Aorta (tissue), 5 donors: ENCODE results near the gene FHIP2A. TPM values are rescaled to one million over a fixed set of nuclear protein-coding genes. Genes with fewer than 3 reads are reported as not detected.
A peak's percentile ranks its signal among the peaks of the same experiment; 100 is the strongest.
"Not testable (repeated sequence)": the region's sequence is repeated elsewhere in the genome, so short reads cannot be mapped to it uniquely, and the experiment has no call there.

Experiments used
- ATAC-seq: fragments of 200-7000 bp; cut with Tn5 transposase; one replicate; pipeline ENCODE4 v1.9.1; 2022; ENCODE audit warnings: moderate library complexity; ENCODE audit not compliant: low FRiP score
- DNase-seq, 2 donors: peaks; one replicate each; pipeline ENCODE4 v3.0.0-alpha.2; 2020
- H3K27ac ChIP-seq, 2 donors: one replicate each; pipeline ENCODE4 v1.5.1; 2013; ENCODE audit warnings: low read length in 2 of 2, mild to moderate bottlenecking in 2 of 2, moderate library complexity in 2 of 2, control low read depth in 1 of 2, inconsistent platforms in 1 of 2, low read depth in 1 of 2
- H3K27me3 ChIP-seq, 2 donors: one replicate each; pipeline ENCODE4 v1.6.1; 2013; ENCODE audit warnings: control low read depth in 1 of 2, low read length in 1 of 2, mild to moderate bottlenecking in 1 of 2, moderate library complexity in 1 of 2; ENCODE audit not compliant: insufficient read depth in 2 of 2, control insufficient read depth in 1 of 2
- H3K36me3 ChIP-seq, 2 donors: one replicate each; pipeline ENCODE4 v1.6.1; 2013; ENCODE audit warnings: control low read depth in 1 of 2, low read length in 1 of 2, mild to moderate bottlenecking in 1 of 2; ENCODE audit not compliant: insufficient read depth in 2 of 2, control insufficient read depth in 1 of 2
- H3K4me1 ChIP-seq, 2 donors: one replicate each; pipeline ENCODE4 v1.6.1; 2013; ENCODE audit warnings: low read length in 2 of 2, control low read depth in 1 of 2, mild to moderate bottlenecking in 1 of 2, moderate library complexity in 1 of 2; ENCODE audit not compliant: insufficient read depth in 2 of 2, control insufficient read depth in 1 of 2
- H3K4me3 ChIP-seq, 2 donors: one replicate each; pipeline ENCODE4 v1.5.1; 2013; ENCODE audit warnings: low read length in 2 of 2, control low read depth in 1 of 2, mild to moderate bottlenecking in 1 of 2
- H3K9me3 ChIP-seq: one replicate; pipeline ENCODE4 v1.6.1; 2013; ENCODE audit warnings: mild to moderate bottlenecking, low read length; ENCODE audit not compliant: control insufficient read depth
- WGBS, 2 donors: extraction: QIAGEN DNeasy Blood & Tissue Kit; methylation state at CpG; one replicate each; pipeline ENCODE4 v1.1.7; 2013; 5-methylcytosine and 5-hydroxymethylcytosine counted together
- intact Hi-C, 2 donors: fragments of 100-400 bp; cut with DNase I; formaldehyde crosslinking; loops; one replicate each; pipeline versions ENCODE4 v1.14.2 to v1.15.0; 2022
- polyA plus RNA-seq, 2 donors: library from polyadenylated mRNA; stranded (reverse); fragments of 200-250 nt; gene quantifications; one replicate each; pipeline ENCODE4 v1.2.3, GENCODE V29; 2013
- total RNA-seq, 2 donors: library from RNA; stranded (reverse); fragmentation: NEBNext Ultra II Directional; extraction: Animal tissue kit (Norgen Biotek cat#: 25700); gene quantifications; one replicate each; pipeline ENCODE4 v1.2.1, GENCODE V29; 2021
- donor health status: healthy with polysubstance abuse.
- donor health status: Bipolar disorder and iron deficiency.
- donor health status: DM: no; HTN: no; CAD: no.
- donor health status: DM: no; HTN: no; CAD: no.
- donor health status: DM: yes; HTN: yes; CAD: no.

The FHIP2A gene
- total and polyA plus RNA-seq, 4 donors: 4.8 to 48.4 (median 24.1) TPM

DNA sequence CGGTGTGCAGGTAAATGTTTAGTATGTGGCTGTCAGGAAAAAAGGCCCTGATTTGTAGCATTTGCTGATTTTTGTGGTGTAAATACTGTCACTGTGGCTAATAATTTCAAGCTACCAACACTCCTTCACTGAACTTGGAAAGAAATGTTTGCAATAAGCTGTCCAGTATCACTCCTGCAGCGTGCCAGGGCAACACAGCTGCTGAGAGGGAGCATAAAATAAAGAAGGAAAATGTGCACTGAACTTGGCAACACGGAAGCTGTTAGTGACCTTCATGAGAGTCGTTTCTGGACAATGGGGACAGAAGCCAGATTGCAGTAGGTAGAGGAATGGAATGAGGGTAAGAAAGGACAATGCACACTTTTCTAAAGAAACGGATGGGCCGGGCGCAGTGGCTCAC is 37.9 kb upstream of the FHIP2A start:
- Histone ChIP-seq H3K27me3 (no peaks in the 10 kb centered on the region), H3K36me3 (no peaks in the 10 kb centered on the region), H3K9me3 (no peaks in the 10 kb centered on the region), H3K4me1 (peaks cover 0 to 1% of the 10 kb centered on the region in 2 donors), H3K4me3 (no peak overlapping the region), H3K27ac (no peak overlapping the region)
- 86% methylated on average over 7 of the region's 7 CpGs for WGBS, 2 donors
- no peak for ATAC-seq
- no peak for DNase-seq
- intact Hi-C loops: loop anchor here in 1 of 2 donors (10.0 kb wide), 1 partner anchor 309 kb away; no protein-coding TSS in a partner anchor

DNA sequence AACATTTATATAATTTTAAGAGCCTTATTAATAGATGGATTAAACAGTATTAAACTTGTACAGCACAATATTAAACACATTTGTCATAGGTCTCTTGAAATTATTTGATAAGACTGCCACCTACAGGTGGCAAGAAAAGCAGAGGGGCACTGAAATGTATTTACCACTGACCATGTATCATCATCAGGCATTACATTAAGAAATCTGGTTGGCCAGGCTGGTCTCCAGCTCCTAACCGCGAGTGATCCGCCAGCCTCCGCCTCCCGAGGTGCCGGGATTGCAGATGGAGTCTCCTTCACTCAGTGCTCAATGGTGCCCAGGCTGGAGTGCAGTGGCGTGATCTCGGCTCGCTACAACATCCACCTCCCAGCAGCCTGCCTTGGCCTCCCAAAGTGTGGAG is 35.1 kb upstream of the FHIP2A start:
- not testable (repeated sequence) for DNase-seq, H3K27ac ChIP-seq, H3K36me3 ChIP-seq, H3K9me3 ChIP-seq, H3K4me3 ChIP-seq, H3K4me1 ChIP-seq, H3K27me3 ChIP-seq
- intact Hi-C loops: loop anchor here in 1 of 2 donors (2.0 to 10.0 kb wide), 2 partner anchors 236 to 312 kb away; no protein-coding TSS in a partner anchor
- 45 to 58% methylated on average over 9 of the region's 9 CpGs for WGBS, 2 donors
- ATAC-seq: peak; percentile 67

DNA sequence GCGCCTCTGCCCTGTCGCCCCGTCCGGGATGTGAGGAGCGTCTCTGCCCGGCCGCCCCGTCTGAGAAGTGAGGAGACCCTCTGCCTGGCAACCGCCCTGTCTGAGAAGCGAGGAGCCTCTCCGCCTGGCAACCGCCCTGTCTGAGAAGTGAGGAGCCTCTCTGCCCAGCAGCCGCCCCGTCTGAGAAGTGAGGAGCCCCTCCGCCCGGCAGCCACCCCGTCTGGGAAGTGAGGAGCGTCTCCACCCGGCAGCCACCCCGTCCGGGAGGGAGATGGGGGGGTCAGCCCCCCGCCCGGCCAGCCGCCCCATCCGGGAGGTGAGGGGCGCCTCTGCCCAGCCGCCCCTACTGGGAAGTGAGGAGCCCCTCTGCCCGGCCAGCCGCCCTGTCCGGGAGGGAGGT is 34.4 kb upstream of the FHIP2A start:
- not testable (repeated sequence) for ATAC-seq, H3K36me3 ChIP-seq, DNase-seq, H3K4me1 ChIP-seq, H3K27ac ChIP-seq, H3K27me3 ChIP-seq, H3K4me3 ChIP-seq, H3K9me3 ChIP-seq
- intact Hi-C loops: loop anchor here in 1 of 2 donors (2.0 to 10.0 kb wide), 2 partner anchors 236 to 312 kb away; no protein-coding TSS in a partner anchor
- WGBS, 2 donors: 90 to 96% methylated on average over 9 to 30 of the region's 30 CpGs

DNA sequence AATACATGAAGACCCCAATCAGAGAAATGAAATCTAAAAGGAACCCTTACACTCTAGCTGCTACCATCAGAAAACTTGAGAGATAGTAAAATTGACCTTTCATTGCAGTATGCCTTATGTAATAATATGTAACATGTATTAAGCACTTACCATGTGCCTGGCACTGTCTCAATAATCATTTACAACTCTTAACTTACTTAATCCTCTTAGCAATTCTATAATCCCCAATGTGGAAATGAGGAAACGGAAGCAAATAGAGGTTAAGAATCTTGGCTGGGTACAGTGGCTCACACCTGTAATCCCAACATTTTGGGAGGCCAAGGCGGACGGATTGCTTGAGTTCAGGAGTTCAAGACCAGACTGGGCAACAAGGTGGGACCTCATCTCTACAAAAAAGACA is 29.8 kb upstream of the FHIP2A start:
- WGBS, 2 donors: 96 to 98% methylated on average over 3 of the region's 3 CpGs
- H3K27ac ChIP-seq: no peak overlapping the region
- intact Hi-C loops: no loop called here
- ATAC-seq (no peak), DNase-seq (no peak)
- H3K4me1 ChIP-seq: no peaks in the 10 kb centered on the region
- H3K36me3 ChIP-seq: no peaks in the 10 kb centered on the region
- no peaks in the 10 kb centered on the region for H3K9me3 ChIP-seq
- no peak overlapping the region for H3K4me3 ChIP-seq
- H3K27me3 ChIP-seq: no peaks in the 10 kb centered on the region

DNA sequence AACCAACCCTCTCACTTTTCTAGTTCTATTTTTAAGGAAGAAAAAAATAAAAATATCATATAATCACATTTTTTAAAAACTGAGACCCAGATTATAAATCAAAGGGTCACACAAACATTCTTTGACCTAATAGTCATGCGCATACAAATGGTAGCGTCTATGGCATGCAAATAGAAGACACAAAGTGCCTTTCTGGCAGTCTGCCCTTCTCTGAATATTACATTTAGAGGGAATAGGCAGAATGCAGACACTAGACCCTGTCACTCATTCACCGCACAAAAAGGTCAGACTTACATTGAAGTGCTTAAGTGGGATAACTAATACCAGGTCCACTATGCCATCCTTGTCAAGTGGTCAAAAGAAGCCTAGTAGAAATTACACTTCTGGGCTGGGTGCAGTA is 26.5 kb upstream of the FHIP2A start:
- Histone ChIP-seq H3K4me3 (no peak overlapping the region), H3K36me3 (no peaks in the 10 kb centered on the region), H3K4me1 (no peaks in the 10 kb centered on the region), H3K9me3 (no peaks in the 10 kb centered on the region), H3K27me3 (no peaks in the 10 kb centered on the region), H3K27ac (no peak overlapping the region)
- ATAC-seq: no peak
- intact Hi-C loops: no loop called here
- no peak for DNase-seq
- 91% methylated on average over 3 of the region's 3 CpGs for WGBS, 2 donors

DNA sequence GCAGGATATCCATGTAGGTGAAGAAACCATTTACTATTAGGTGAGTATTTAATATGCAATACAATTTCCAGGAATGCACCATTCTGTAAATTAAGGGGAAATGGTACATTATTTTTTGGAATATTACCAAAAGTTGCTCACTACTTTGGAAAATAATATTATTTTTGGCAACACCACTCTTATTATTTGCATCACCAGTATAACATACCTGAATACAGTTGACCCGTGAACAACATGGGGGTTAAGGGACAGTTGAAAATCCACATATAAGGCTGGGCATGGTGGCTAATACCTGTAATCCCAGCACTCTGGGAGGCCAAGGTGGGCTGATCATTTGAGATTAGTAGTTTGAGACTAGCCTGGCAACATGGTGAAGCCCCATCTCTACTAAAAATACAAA is 21.2 kb upstream of the FHIP2A start:
- DNase-seq (no peak), ATAC-seq (no peak)
- 49 to 60% methylated on average over 1 of the region's 1 CpG for WGBS, 2 donors
- no peaks in the 10 kb centered on the region for H3K36me3 ChIP-seq
- H3K27me3 ChIP-seq: no peaks in the 10 kb centered on the region
- intact Hi-C loops: no loop called here
- no peak overlapping the region for H3K4me3 ChIP-seq
- no peaks in the 10 kb centered on the region for H3K9me3 ChIP-seq
- H3K27ac ChIP-seq: no peak overlapping the region
- no peaks in the 10 kb centered on the region for H3K4me1 ChIP-seq

DNA sequence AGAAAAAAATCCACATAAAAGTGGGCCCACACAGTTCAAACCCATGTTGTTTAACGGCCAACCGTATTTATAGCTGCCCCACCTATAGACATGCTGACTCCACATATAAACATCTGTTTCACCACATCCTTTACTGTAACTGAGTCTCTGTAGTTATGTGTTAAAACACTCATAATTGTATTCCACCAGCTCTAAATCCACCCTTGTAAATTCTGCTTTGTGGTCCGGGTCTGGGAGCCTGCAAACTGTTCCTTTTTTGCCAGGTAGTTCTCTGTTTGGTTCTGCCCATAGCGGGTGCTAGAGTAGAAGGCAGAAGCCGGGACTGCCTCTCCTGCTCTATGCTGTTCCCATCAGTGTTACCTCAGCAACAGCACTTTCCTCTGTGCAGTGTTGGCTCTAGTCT is 20.2 kb upstream of the FHIP2A start:
- no peak for ATAC-seq
- Histone ChIP-seq H3K27ac (no peak overlapping the region), H3K36me3 (no peaks in the 10 kb centered on the region), H3K4me1 (no peaks in the 10 kb centered on the region), H3K4me3 (no peak overlapping the region), H3K9me3 (no peaks in the 10 kb centered on the region), H3K27me3 (no peaks in the 10 kb centered on the region)
- intact Hi-C loops: no loop called here
- no peak for DNase-seq
- WGBS, 2 donors: 56 to 58% methylated on average over 5 of the region's 5 CpGs

DNA sequence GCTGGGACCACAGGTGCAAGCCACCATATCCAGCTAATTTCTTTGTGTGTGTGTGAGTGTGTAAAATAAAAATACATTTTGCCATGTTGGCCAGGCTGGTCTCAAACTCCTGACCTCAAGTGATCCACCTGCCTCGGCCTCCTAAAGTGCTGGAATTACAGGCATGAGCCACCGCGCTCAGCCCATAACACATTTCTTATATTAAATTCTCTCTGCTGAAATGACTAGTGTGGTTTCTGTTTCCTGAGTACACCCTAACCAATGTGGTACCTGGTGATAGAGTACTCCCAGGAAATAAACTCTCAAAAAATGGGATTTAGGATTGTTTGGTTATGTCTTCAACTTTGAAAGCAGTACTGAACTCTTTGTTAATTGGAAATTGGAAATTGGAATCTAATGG is 19.4 kb upstream of the FHIP2A start:
- no peaks in the 10 kb centered on the region for H3K4me1 ChIP-seq
- H3K9me3 ChIP-seq: no peaks in the 10 kb centered on the region
- DNase-seq (no peak), ATAC-seq (no peak)
- H3K36me3 ChIP-seq: no peaks in the 10 kb centered on the region
- H3K27me3 ChIP-seq: no peaks in the 10 kb centered on the region
- 100% methylated on average over 3 of the region's 3 CpGs for WGBS, 2 donors
- no peak overlapping the region for H3K4me3 ChIP-seq
- no peak overlapping the region for H3K27ac ChIP-seq
- intact Hi-C loops: no loop called here

DNA sequence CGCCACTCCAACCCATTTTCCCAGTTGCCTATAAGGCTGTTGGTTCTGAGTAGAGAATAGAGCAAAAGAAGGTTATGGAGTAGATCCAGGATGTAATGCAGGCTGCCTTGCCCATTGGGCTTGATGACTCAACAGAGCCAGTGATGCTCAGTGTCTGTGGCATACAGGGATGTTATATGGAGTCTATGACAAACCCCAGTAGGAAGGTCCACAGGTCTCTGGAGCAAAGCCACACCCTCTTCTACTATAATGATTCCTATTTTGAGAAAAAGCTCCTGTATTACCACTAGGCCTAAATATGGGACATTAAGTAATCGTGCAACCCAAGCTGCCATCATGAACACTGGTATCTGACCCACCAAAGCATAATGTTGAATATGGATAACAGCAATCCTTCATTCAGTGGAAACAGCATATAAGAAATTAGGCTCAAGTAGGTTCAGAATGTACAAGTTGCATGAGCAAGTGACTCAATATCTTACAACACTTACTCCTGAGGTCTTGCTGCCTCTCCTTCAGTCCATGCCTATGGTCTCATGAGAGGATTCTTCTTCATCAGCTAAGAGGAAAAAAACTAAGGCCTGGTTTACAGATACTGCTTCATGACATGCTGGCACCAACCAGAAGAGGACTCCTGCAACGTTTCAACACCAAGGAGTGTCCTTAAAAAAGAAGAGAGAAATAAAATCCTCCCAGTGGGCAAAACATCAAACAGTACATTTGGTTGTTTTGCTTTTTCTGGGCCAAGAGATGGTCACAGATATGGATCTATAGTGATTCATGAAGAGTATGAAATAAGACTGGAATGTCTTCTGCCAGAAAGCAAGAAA is 14.8 kb upstream of the FHIP2A start:
- intact Hi-C loops: no loop called here
- H3K4me3 ChIP-seq: no peak overlapping the region
- H3K9me3 ChIP-seq: no peaks in the 10 kb centered on the region
- 84 to 90% methylated on average over 3 of the region's 3 CpGs for WGBS, 2 donors
- DNase-seq (no peak), ATAC-seq (no peak)
- no peaks in the 10 kb centered on the region for H3K27me3 ChIP-seq
- no peaks in the 10 kb centered on the region for H3K4me1 ChIP-seq
- no peaks in the 10 kb centered on the region for H3K36me3 ChIP-seq
- no peak overlapping the region for H3K27ac ChIP-seq
